HG03442 (cell line): ENCODE results near the gene PTS.
"Not testable (repeated sequence)": the region's sequence is repeated elsewhere in the genome, so short reads cannot be mapped to it uniquely, and the experiment has no call there.

Source experiments
- ATAC-seq: cut with Tn5 transposase; IDR thresholded peaks from one replicate; pipeline ENCODE4 v1.9.1; 2021; ENCODE audit warnings: mild to moderate bottlenecking, moderate library complexity; ENCODE audit not compliant: unreplicated experiment

Gene PTS

DNA sequence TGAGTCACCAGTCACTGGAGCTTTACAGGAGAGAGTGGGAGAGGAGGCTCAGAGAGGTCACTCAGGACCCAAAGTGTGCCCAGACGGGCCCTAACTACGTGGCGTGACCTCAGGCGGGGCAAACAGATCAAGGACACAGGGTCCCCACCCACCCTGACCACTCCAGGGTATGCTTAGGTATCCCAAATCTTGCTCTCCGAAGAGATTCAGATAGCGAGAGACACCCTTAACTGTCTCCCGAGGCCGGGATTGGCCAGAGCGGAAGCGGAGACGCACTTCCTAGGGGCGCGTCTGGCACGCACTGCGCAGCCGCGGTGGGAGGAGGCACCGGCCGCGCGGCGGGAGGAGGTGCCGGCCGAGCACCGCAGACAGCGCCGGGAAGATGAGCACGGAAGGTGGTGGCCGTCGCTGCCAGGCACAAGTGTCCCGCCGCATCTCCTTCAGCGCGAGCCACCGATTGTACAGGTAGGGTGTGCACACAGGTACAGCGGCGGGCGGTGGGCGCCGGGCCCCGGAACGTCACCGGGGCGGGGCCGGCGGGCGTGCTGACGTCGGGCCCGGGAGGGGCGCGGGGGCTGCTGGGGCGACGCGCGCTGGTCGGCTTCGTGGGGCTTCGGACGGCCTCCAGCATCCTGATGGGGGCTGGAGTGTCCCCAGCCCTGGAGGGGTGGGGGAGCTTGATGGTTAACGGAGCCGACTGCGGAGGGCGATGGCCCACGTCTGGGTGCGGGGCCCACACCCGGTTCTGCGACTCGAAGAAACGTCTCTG lies at the start of gene PTS:
Gene PTS, plus strand, starts transcription at position 367 of the 769 bp plus-strand sequence. Its CDS starts 16 bp downstream, at position 383.
- peak; percentile 94 for ATAC-seq

DNA sequence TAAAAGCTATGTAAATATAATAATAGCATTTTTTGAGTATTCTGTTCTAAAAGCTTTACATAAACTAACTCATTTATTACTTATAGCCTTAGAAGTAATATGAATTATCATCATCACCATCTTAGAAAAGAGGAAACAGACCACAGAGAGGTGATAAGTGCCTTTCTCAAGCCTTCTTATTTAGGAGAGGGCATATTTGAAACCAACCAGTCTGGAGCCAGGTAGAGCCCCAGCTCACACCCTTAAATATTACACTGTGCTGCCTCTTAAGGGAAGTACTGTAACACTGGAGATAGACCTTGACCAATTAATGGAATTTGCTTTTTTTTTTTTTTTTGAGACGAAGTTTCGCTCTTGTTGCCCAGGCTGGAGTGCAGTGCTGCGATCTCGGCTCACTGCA lies 48.6 kb upstream of the PTS start:
- no peak for ATAC-seq

DNA sequence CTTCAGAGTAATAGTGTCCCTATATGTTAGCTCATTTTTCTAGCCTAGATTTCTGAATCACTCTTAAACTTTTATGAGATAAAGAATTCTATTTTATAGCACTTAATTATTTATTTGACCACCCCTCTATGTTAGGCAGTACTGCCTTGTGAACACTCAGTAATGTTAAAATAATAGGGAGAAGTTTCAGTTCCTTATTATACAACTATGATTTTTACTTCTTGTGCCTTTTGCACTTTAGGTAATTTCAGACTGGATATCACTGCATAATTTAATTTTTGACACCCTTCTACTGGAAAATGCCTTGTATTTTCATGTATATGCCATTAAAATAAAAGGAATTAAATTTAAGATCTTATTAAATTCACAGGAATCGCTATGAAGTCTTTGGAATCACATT lies 47.8 kb upstream of the PTS start:
- ATAC-seq = no peak

DNA sequence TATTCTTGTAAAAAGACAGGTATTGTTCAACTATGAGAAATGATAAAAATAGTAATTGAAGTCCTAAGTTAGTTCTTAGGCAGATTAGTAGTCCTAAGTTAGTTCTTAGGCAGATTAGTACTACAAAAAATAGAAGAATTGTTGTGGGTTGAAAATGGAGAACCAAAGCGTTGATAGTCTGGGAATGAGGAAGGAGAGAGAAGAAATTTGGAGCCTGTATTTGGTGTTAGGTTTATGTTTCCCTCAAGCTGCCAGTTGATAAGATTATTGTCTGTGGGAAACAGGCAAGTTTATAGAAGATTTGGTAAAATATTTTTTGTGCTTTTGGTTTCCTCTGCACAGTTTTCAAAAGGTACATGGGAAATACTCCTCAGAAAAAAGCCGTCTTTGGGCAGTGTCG lies 47.3 kb upstream of the PTS start:
- ATAC-seq = no peak

DNA sequence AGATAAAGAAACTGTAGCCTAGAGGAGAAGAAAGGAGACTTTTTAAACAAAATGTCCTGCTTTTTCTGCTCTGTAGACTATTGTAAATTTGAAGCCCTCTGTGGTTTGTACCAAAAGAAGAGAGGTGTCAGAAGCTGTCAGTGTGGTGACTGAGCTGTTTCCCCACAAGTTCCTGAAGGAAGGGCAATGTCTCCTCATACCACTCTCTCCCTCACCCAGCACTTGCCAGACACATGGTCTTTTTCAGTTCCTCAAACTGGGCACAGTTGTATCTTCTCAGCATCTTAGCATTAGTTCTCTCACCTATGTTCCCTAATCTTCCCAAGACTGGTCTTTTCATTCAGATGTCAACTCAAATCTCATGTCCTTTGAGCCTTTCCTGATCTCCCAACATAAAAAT lies 46.6 kb upstream of the PTS start:
- peak; percentile 72 for ATAC-seq

DNA sequence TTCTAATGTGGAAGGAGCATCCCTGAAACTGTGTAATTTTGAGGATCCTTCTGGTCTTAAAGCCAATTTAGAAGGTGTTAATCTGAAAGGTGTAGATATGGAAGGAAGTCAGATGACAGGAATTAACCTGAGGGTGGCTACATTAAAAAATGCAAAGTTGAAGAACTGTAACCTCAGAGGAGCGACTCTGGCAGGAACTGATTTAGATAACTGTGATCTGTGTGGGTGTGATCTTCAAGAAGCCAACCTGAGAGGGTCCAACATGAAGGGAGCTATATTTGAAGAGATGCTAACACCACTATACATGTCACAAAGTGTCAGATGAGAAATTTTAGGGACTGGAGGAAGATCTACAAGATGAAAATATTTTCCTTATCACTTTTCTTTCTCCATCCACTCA lies 43.4 kb upstream of the PTS start:
- no peak for ATAC-seq

- ATAC-seq = no peak
Measured at GRCh38 chr11:112185883-112186282, 40.3 kb upstream of the PTS start.

- ATAC-seq = no peak
Measured at GRCh38 chr11:112186304-112186703, 39.9 kb upstream of the PTS start.

- ATAC-seq = not testable (repeated sequence)
Measured at GRCh38 chr11:112195113-112195512, 31.1 kb upstream of the PTS start.

- ATAC-seq = no peak
Measured at GRCh38 chr11:112195951-112196351, 30.3 kb upstream of the PTS start.

GRCh38 chr11:112196519-112197087 lies 29.6 kb upstream of the PTS start:
- no peak for ATAC-seq

GRCh38 chr11:112199101-112199500 lies 27.1 kb upstream of the PTS start:
- ATAC-seq = not testable (repeated sequence)

GRCh38 chr11:112200252-112200651 lies 26.0 kb upstream of the PTS start:
- ATAC-seq = no peak

DNA sequence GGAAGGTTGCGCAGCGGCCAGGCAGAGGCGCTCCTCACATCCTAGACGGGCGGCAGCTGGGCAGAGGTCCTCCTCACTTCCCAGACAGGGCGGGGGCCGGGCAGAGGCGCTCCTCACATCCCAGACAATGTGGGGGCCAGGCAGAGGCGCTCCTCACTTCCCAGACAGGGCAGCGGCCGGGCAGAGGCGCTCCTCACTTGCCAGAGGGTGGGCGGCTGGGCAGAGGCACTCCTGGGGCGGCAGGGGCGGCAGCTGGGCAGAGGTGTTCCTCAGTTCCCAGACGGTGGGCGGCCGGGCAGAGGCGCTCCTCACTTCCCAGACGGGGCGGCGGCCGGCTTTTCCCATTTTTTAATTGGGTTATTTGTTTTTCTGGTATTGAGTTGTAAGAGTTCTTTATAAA lies 20.2 kb upstream of the PTS start:
- ATAC-seq = no peak

DNA sequence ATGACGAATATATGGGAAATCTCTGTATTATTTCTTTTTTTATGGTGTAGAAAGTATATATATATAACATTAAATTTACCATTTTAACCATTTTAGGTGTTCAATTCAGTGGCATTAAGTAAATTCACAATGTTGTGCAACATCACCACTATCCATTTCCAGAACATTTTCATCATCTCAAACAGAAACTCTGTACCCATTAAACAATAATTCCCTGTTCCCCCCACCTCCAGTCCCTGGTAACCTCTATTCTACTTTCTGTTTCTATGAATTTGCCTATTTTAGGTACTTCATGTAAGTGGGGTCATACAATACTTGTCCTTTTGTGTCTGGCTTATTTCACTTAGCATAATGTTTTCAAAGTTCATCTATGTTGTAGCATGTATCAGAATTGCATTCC lies 15.3 kb upstream of the PTS start:
- ATAC-seq = no peak

DNA sequence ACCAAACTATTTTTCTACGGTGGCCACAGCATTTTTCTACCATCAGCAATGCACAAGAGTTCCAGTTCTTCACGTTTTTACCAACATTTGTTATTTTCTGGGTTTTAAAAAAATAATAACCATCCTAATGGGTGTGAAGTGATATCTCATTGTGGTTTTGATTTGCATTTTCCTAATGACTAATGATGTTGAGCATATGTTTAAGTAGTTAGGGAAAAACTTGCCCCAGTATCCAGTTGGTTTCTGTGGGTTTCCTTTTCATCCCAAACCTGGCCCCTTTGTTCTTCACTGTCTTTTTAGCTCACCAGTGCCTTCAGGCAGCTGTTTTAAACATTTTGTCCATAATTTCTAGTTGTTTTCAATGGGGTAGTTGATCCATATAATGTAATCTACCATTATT lies 14.7 kb upstream of the PTS start:
- no peak for ATAC-seq

- no peak for ATAC-seq
Measured at GRCh38 chr11:112212290-112212689, 13.9 kb upstream of the PTS start.

- ATAC-seq = no peak
Measured at GRCh38 chr11:112212710-112213109, 13.5 kb upstream of the PTS start.

DNA sequence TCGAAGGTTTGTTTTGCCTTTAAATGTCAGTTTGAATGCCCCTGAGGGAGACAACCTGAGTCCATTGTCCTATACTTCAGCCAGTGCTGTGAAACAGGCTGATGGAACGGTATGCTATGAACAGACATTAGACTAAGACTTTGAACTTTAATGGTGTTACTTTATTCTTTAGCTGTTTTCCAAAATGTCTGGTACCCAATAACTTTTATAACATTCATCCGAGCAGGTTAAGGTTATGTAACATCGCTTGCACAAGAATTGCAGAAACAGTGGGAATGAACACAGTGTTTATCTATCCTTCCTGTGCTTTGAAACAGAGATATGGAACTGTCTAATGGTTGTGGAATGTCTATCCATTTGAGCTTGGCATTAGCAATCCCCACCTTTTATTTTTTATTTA lies 12.5 kb upstream of the PTS start:
- no peak for ATAC-seq

DNA sequence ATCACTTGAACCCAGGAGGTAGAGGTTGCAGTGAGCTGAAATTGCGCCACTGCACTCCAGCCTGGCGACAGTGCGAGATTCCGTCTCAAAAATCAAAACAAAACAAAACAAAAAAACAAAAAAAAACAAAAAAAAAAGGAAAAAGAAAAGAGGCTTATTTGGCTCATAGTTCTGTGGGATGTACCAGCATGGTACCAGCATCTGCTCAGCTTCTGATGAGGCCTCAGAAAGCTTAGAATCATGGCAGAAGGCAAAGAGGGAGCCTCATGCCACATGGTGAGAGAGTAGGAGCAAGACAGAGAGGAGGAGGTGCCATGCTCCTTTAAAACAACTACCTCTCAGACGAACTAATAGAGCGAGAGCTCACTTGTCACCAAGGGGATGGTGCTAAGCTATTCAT lies 10.6 kb upstream of the PTS start:
- no peak for ATAC-seq

- ATAC-seq = no peak
Measured at GRCh38 chr11:112216561-112217105, 9.6 kb upstream of the PTS start.

DNA sequence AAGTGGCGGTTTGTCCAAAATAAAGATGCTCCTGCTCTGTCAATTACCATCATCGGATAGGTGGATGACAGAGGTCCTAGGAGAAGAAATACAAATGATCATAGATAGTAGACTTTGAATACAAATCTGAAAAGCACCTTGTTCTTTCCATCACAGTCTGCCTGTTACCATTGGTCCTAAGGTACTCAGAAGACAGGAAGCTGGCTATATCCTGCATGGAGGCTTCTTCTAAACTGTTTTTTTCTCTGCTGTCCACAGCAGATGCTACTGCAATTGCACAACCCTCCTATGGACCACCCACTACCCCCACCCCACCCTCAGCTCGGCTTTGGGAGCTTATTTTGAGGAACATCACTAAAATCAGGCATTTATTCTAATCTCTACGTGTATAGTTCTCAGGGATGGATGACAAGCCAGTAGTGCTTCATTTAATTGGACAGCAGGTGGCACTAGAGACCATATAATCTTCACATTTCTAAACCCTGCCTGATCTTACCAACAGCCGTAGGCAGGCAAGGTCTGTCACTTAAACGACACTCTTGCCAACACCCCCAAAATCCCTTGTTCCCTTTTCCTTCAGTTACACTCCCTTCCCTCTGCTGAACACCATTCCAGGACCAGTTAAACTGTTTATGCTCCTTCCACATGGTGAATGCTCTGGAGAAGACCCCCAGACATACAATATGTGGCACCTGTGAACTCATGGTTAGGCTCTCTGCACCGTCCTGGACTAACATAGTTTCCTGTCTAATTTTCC lies 6.6 kb upstream of the PTS start:
- peak; percentile 94 for ATAC-seq
